Measurements from ENCODE around the gene RIMS3. TPM values are rescaled to one million over a fixed set of nuclear protein-coding genes. Genes with fewer than 3 reads are reported as not detected.

The RIMS3 gene
- total RNA-seq, 1 donor from 2014 or later: 0.52 TPM

DNA sequence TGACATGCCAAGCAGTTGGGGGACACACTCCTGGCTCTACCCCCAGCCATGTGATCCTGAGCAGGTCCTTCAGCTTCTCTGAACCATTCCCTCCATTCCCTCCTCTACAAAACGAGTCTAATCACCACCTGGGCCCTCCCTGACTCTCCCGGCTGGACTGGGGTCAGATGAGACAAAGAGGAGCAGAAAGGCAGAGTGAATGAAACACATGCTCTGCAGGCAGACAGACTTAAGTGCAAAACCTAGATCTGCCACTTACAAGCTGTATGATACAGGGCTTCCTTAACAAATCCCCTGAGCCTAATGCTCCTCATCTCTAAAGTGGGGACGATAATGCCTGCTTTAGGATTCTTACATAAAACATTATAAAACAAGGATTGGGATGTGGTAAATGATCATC lies 17.3 kb downstream of the RIMS3 start:
- no peak overlapping the region for H3K27ac ChIP-seq (ENCODE audit: low read depth, low read length)
- H3K4me1 ChIP-seq (ENCODE audit: control insufficient read depth in 3 of 3, insufficient read depth in 3 of 3, low read length in 3 of 3): peaks cover 0 to 12% (median 7%) of the 10 kb centered on the region in 3 donors
- no peaks in the 10 kb centered on the region for H3K36me3 ChIP-seq (ENCODE audit: control insufficient read depth in 3 of 3, insufficient read depth in 3 of 3, low read length in 3 of 3)

GRCh38 chr1:40646315-40646714 lies 19.2 kb downstream of the RIMS3 start:
- H3K9me3 ChIP-seq (ENCODE audit: control insufficient read depth in 3 of 3, low read length in 3 of 3): no peaks in the 10 kb centered on the region

More for the DNA sequence above, 17.3 kb downstream of the RIMS3 start:
- Histone ChIP-seq H3K27me3 (ENCODE audit: control insufficient read depth in 3 of 3, insufficient read depth in 3 of 3, low read length in 3 of 3) (peaks cover 7 to 32% (median 8%) of the 10 kb centered on the region in 3 donors), H3K4me3 (ENCODE audit: low read length in 3 of 3) (no peak overlapping the region), H3K9me3 (ENCODE audit: control insufficient read depth in 3 of 3, low read length in 3 of 3) (no peaks in the 10 kb centered on the region), H3K9ac (ENCODE audit: low read depth in 1 of 3, low read length in 3 of 3) (no peak overlapping the region)

DNA sequence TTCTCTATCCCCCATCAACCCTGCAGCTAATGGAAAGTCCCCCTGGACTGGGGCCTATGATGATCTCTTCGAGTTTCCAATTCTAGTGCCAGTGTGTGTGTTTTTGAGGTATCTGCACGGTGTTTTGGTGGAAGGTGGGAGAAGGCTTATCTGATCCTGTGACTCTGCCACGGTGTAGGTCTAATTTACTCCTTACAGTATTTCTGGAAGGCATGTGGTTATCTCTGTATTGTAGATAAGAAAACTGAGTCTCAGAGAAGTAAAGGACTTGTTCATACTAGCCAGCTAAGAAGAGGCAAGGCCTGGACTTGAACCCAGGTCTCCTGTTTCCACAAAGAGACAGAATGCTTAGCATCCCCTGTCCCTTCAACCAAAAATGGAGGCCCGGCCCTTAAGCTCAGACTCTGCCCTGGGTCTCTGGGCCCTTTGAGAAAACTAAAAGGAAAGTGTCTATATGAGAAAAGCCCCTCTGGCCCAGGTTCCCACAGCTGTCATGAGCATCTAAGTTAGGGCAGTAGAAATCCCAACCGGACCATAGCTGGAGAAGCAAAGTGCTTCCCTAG lies 20.3 kb downstream of the RIMS3 start:
- Histone ChIP-seq H3K4me3 (ENCODE audit: low read length in 3 of 3) (no peak overlapping the region), H3K27me3 (ENCODE audit: control insufficient read depth in 3 of 3, insufficient read depth in 3 of 3, low read length in 3 of 3) (peaks cover 5 to 20% (median 7%) of the 10 kb centered on the region in 3 donors), H3K4me1 (ENCODE audit: control insufficient read depth in 3 of 3, insufficient read depth in 3 of 3, low read length in 3 of 3) (no peaks in the 10 kb centered on the region)

More at GRCh38 chr1:40646315-40646714, 19.2 kb downstream of the RIMS3 start:
- no peak overlapping the region for H3K27ac ChIP-seq (ENCODE audit: low read depth, low read length)
- H3K4me1 ChIP-seq (ENCODE audit: control insufficient read depth in 3 of 3, insufficient read depth in 3 of 3, low read length in 3 of 3): peaks cover 0 to 6% (median 5%) of the 10 kb centered on the region in 3 donors
- peaks cover 5 to 28% (median 7%) of the 10 kb centered on the region in 3 donors for H3K27me3 ChIP-seq (ENCODE audit: control insufficient read depth in 3 of 3, insufficient read depth in 3 of 3, low read length in 3 of 3)
- H3K9ac ChIP-seq (ENCODE audit: low read depth in 1 of 3, low read length in 3 of 3): no peak overlapping the region
- no peaks in the 10 kb centered on the region for H3K36me3 ChIP-seq (ENCODE audit: control insufficient read depth in 3 of 3, insufficient read depth in 3 of 3, low read length in 3 of 3)
- H3K4me3 ChIP-seq (ENCODE audit: low read length in 3 of 3): no peak overlapping the region

GRCh38 chr1:40641601-40642242 lies 23.8 kb downstream of the RIMS3 start:
- H3K4me3 ChIP-seq (ENCODE audit: low read length in 3 of 3): no peak overlapping the region
- no peaks in the 10 kb centered on the region for H3K4me1 ChIP-seq (ENCODE audit: control insufficient read depth in 3 of 3, insufficient read depth in 3 of 3, low read length in 3 of 3)
- no peaks in the 10 kb centered on the region for H3K36me3 ChIP-seq (ENCODE audit: control insufficient read depth in 3 of 3, insufficient read depth in 3 of 3, low read length in 3 of 3)
- no peaks in the 10 kb centered on the region for H3K27me3 ChIP-seq (ENCODE audit: control insufficient read depth in 3 of 3, insufficient read depth in 3 of 3, low read length in 3 of 3)
- H3K9ac ChIP-seq (ENCODE audit: low read depth in 1 of 3, low read length in 3 of 3): no peak overlapping the region
- no peaks in the 10 kb centered on the region for H3K9me3 ChIP-seq (ENCODE audit: control insufficient read depth in 3 of 3, low read length in 3 of 3)
- no peak overlapping the region for H3K27ac ChIP-seq (ENCODE audit: low read depth, low read length)

More for the DNA sequence above, 20.3 kb downstream of the RIMS3 start:
- no peaks in the 10 kb centered on the region for H3K36me3 ChIP-seq (ENCODE audit: control insufficient read depth in 3 of 3, insufficient read depth in 3 of 3, low read length in 3 of 3)
- H3K27ac ChIP-seq (ENCODE audit: low read depth, low read length): no peak overlapping the region
- no peaks in the 10 kb centered on the region for H3K9me3 ChIP-seq (ENCODE audit: control insufficient read depth in 3 of 3, low read length in 3 of 3)
- no peak overlapping the region for H3K9ac ChIP-seq (ENCODE audit: low read depth in 1 of 3, low read length in 3 of 3)

- H3K4me1 ChIP-seq (ENCODE audit: control insufficient read depth in 3 of 3, insufficient read depth in 3 of 3, low read length in 3 of 3): no peaks in the 10 kb centered on the region
- H3K9me3 ChIP-seq (ENCODE audit: control insufficient read depth in 3 of 3, low read length in 3 of 3): no peaks in the 10 kb centered on the region
- H3K27me3 ChIP-seq (ENCODE audit: control insufficient read depth in 3 of 3, insufficient read depth in 3 of 3, low read length in 3 of 3): no peaks in the 10 kb centered on the region
- no peak overlapping the region for H3K27ac ChIP-seq (ENCODE audit: low read depth, low read length)
- H3K9ac ChIP-seq (ENCODE audit: low read depth in 1 of 3, low read length in 3 of 3): no peak overlapping the region
- H3K4me3 ChIP-seq (ENCODE audit: low read length in 3 of 3): no peak overlapping the region
- no peaks in the 10 kb centered on the region for H3K36me3 ChIP-seq (ENCODE audit: control insufficient read depth in 3 of 3, insufficient read depth in 3 of 3, low read length in 3 of 3)
Observed at GRCh38 chr1:40640314-40641076, 25.0 kb downstream of the RIMS3 start.

DNA sequence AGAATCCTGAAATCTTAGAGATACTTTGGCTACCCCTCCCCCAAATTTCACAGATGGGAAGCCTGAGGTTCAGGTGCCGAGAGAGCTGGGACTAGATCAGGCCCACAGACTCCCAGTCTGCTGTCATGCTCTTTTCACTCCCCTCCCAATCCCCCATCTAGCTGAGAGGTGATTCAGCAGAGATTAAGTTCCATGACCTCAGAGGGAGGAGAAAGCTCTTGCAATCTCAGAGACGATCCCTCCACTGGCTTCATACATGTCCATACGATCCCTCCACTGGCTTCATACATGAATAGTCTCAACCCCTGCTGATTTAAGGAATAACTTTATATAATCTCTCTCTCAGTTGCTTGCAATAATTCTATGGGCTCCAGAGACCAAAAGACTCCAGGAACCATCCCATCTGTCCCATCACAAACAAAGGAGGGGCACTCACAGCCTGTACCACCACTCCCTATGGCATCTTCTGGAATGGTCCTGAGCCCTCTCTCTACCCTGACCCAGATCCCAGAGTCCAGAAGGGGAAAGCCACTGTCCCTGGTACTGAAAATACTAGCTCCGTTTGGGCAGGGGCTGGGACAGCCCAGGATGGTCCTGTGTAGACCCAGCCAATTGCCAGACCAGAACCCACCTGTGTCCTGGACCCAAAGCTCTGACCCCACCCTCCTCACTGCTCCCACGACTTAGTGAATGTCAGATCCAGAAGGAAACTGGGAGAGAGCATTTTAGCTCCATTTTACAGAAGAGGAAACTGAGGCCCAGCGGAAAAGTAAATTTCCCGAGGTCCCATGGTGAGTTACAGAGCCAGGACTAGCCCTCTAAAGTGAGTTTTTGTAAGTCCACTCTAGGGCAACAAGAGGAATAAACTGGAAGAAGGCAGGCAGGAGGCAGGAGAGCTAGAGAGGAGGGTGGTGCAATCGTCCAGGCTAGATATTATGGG lies 27.1 kb downstream of the RIMS3 start:
- Histone ChIP-seq H3K4me1 (ENCODE audit: control insufficient read depth in 3 of 3, insufficient read depth in 3 of 3, low read length in 3 of 3) (peaks cover 0 to 3% (median 2%) of the 10 kb centered on the region in 3 donors), H3K27ac (ENCODE audit: low read depth, low read length) (no peak overlapping the region), H3K9me3 (ENCODE audit: control insufficient read depth in 3 of 3, low read length in 3 of 3) (no peaks in the 10 kb centered on the region), H3K36me3 (ENCODE audit: control insufficient read depth in 3 of 3, insufficient read depth in 3 of 3, low read length in 3 of 3) (no peaks in the 10 kb centered on the region), H3K4me3 (ENCODE audit: low read length in 3 of 3) (no peak overlapping the region), H3K27me3 (ENCODE audit: control insufficient read depth in 3 of 3, insufficient read depth in 3 of 3, low read length in 3 of 3) (no peaks in the 10 kb centered on the region), H3K9ac (ENCODE audit: low read depth in 1 of 3, low read length in 3 of 3) (no peak overlapping the region)

DNA sequence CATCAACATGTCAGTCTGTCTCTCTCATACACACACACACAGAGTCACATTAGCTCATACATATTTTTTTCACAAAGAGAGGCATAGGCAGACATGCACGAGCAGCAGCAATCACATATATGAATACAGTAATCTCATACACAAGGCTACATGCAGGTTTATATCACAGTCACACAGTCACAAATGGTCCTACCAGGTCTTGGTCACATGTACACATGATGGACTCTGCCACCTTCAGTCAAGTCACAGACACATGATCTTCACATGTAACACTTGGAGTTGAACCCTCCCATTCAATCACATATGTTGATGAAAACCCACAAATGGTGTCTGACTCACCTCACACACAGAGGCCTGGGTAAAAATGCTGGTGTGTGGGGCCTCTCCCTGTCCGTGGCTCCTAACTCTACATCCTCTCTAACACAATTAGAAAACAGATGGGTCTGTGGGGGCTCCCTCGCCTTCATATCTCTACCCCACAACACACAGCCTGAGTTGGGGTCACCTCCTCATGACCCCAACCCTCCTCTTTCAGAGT lies 27.9 kb downstream of the RIMS3 start:
- no peak overlapping the region for H3K27ac ChIP-seq (ENCODE audit: low read depth, low read length)
- no peaks in the 10 kb centered on the region for H3K27me3 ChIP-seq (ENCODE audit: control insufficient read depth in 3 of 3, insufficient read depth in 3 of 3, low read length in 3 of 3)
- no peak overlapping the region for H3K9ac ChIP-seq (ENCODE audit: low read depth in 1 of 3, low read length in 3 of 3)
- no peak overlapping the region for H3K4me3 ChIP-seq (ENCODE audit: low read length in 3 of 3)
- H3K36me3 ChIP-seq (ENCODE audit: control insufficient read depth in 3 of 3, insufficient read depth in 3 of 3, low read length in 3 of 3): no peaks in the 10 kb centered on the region
- peaks cover 0 to 6% (median 4%) of the 10 kb centered on the region in 3 donors for H3K4me1 ChIP-seq (ENCODE audit: control insufficient read depth in 3 of 3, insufficient read depth in 3 of 3, low read length in 3 of 3)
- no peaks in the 10 kb centered on the region for H3K9me3 ChIP-seq (ENCODE audit: control insufficient read depth in 3 of 3, low read length in 3 of 3)

DNA sequence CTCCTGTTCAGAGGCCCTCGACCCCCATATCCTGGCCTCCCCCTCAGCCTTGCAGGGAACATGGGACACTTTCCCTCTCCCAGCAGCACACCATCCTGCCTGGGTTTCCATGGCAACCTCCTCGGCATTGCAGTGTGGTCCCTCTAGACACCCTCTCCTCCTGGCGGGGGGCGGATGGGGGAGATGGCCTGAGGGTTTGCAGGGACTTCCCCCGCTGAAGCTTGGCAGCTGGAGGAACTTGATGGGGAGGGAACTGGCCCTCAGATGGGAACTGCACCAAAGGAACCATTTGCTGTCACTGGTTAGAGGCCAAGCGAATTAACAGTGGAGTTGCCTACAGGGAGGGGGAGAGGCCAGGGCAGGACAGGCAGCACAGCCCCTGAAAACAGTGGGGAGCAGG lies 28.7 kb downstream of the RIMS3 start:
- no peaks in the 10 kb centered on the region for H3K36me3 ChIP-seq (ENCODE audit: control insufficient read depth in 3 of 3, insufficient read depth in 3 of 3, low read length in 3 of 3)
- H3K4me3 ChIP-seq (ENCODE audit: low read length in 3 of 3): no peak overlapping the region
- no peak overlapping the region for H3K27ac ChIP-seq (ENCODE audit: low read depth, low read length)
- H3K9ac ChIP-seq (ENCODE audit: low read depth in 1 of 3, low read length in 3 of 3): no peak overlapping the region
- H3K27me3 ChIP-seq (ENCODE audit: control insufficient read depth in 3 of 3, insufficient read depth in 3 of 3, low read length in 3 of 3): no peaks in the 10 kb centered on the region
- peaks cover 0 to 6% (median 4%) of the 10 kb centered on the region in 3 donors for H3K4me1 ChIP-seq (ENCODE audit: control insufficient read depth in 3 of 3, insufficient read depth in 3 of 3, low read length in 3 of 3)
- H3K9me3 ChIP-seq (ENCODE audit: control insufficient read depth in 3 of 3, low read length in 3 of 3): no peaks in the 10 kb centered on the region

- Histone ChIP-seq H3K4me1 (ENCODE audit: control insufficient read depth in 3 of 3, insufficient read depth in 3 of 3, low read length in 3 of 3) (peaks cover 0 to 6% (median 4%) of the 10 kb centered on the region in 3 donors), H3K27me3 (ENCODE audit: control insufficient read depth in 3 of 3, insufficient read depth in 3 of 3, low read length in 3 of 3) (no peaks in the 10 kb centered on the region), H3K9me3 (ENCODE audit: control insufficient read depth in 3 of 3, low read length in 3 of 3) (no peaks in the 10 kb centered on the region), H3K27ac (ENCODE audit: low read depth, low read length) (no peak overlapping the region), H3K4me3 (ENCODE audit: low read length in 3 of 3) (no peak overlapping the region), H3K9ac (ENCODE audit: low read depth in 1 of 3, low read length in 3 of 3) (no peak overlapping the region), H3K36me3 (ENCODE audit: control insufficient read depth in 3 of 3, insufficient read depth in 3 of 3, low read length in 3 of 3) (no peaks in the 10 kb centered on the region)
Observed at GRCh38 chr1:40635763-40636500, 29.6 kb downstream of the RIMS3 start.

All from skeletal muscle tissue (tissue), 4 donors.